ENCODE results near the gene PLK2.

- TF ChIP-seq CTCF (conservative IDR thresholded peaks at IDR 0.05; ENCODE audit: low read depth, low read length) (no peak), EZH2phosphoT487 (IDR thresholded peaks at IDR 0.05; ENCODE audit: borderline replicate concordance, low read length) (no peak)
These were observed 4.4 kb downstream of the PLK2 start for GRCh38 chr5:58455480-58455879.
